Ishikawa (cell line): ENCODE measurements around the gene CFAP52.

Experiments used
- CEBPB ChIP-seq: IDR thresholded peaks from 2 replicates; pipeline ENCODE4 v1.6.1; 2012
- CREB1 ChIP-seq: IDR thresholded peaks from 2 replicates; pipeline ENCODE4 v1.6.1; 2012; ENCODE audit warnings: low read depth
- EP300 ChIP-seq: IDR thresholded peaks from 2 replicates; pipeline ENCODE4 v1.6.1; 2012; ENCODE audit warnings: borderline replicate concordance
- FOXM1 ChIP-seq: IDR thresholded peaks from 2 replicates; pipeline ENCODE4 v1.6.1; 2012; ENCODE audit warnings: low read depth, borderline replicate concordance
- MAX ChIP-seq: IDR thresholded peaks from 2 replicates; pipeline ENCODE4 v1.6.1; 2012
- NFIC ChIP-seq: IDR thresholded peaks from 2 replicates; pipeline ENCODE4 v1.6.1; 2012
- RAD21 ChIP-seq: IDR thresholded peaks from 2 replicates; pipeline ENCODE4 v1.6.1; 2012; ENCODE audit warnings: low read depth
- REST ChIP-seq: IDR thresholded peaks from 2 replicates; pipeline ENCODE4 v1.6.1; 2012; ENCODE audit warnings: low read depth, mild to moderate bottlenecking
- TAF1 ChIP-seq: IDR thresholded peaks from 2 replicates; pipeline ENCODE4 v1.6.1; 2012; ENCODE audit warnings: low read depth, mild to moderate bottlenecking
- TEAD4 ChIP-seq: IDR thresholded peaks from 2 replicates; pipeline ENCODE4 v1.6.1; 2012
- USF1 ChIP-seq: IDR thresholded peaks from 2 replicates; pipeline ENCODE4 v1.6.1; 2012
- YY1 ChIP-seq: IDR thresholded peaks from 2 replicates; pipeline ENCODE4 v1.6.1; 2012; ENCODE audit warnings: low read depth

GRCh38 chr17:9541718-9542117, 34.7 kb upstream of the CFAP52 start:
- TF ChIP-seq EP300 (no peak), CREB1 (no peak), TAF1 (no peak), CEBPB (no peak), MAX (no peak), YY1 (no peak), TEAD4 (no peak), NFIC (no peak), REST (no peak), RAD21 (no peak), FOXM1 (no peak), USF1 (no peak)
